Measurements from ENCODE around the gene ADARB2.

Gene ADARB2

GRCh38 chr10:1297566-1298301 lies 439.6 kb downstream of the ADARB2 start:
- no peak for DNase-seq (ENCODE audit: low spot score)
- no peaks in the 10 kb centered on the region for H3K9me3 ChIP-seq (ENCODE audit: severe bottlenecking)
- no peaks in the 10 kb centered on the region for H3K36me3 ChIP-seq (ENCODE audit: low read depth)
- H3K27ac ChIP-seq (ENCODE audit: poor library complexity, severe bottlenecking) = no peak overlapping the region
- H3K4me1 ChIP-seq (ENCODE audit: insufficient read depth, poor library complexity, severe bottlenecking) = no peaks in the 10 kb centered on the region
- H3K27me3 ChIP-seq (ENCODE audit: insufficient read depth, poor library complexity, severe bottlenecking) = peaks cover 3% of the 10 kb centered on the region
- no peak for ATAC-seq (ENCODE audit: low read depth)
- no peak overlapping the region for H3K4me3 ChIP-seq (ENCODE audit: severe bottlenecking)
- TF ChIP-seq CTCF (IDR thresholded peaks at IDR 0.05; ENCODE audit: poor library complexity, severe bottlenecking) = peak; percentile 16

GRCh38 chr10:1295756-1296480 lies 441.4 kb downstream of the ADARB2 start:
- Histone ChIP-seq H3K27me3 (ENCODE audit: insufficient read depth, poor library complexity, severe bottlenecking) (peaks cover 3% of the 10 kb centered on the region), H3K4me1 (ENCODE audit: insufficient read depth, poor library complexity, severe bottlenecking) (no peaks in the 10 kb centered on the region), H3K9me3 (ENCODE audit: severe bottlenecking) (no peaks in the 10 kb centered on the region), H3K4me3 (ENCODE audit: severe bottlenecking) (no peak overlapping the region), H3K36me3 (ENCODE audit: low read depth) (no peaks in the 10 kb centered on the region), H3K27ac (ENCODE audit: poor library complexity, severe bottlenecking) (no peak overlapping the region)
- no peak for TF ChIP-seq CTCF (IDR thresholded peaks at IDR 0.05; ENCODE audit: poor library complexity, severe bottlenecking)
- ATAC-seq (ENCODE audit: low read depth) (no peak), DNase-seq (ENCODE audit: low spot score) (no peak)

- ATAC-seq (ENCODE audit: low read depth) = no peak
- Histone ChIP-seq H3K27ac (ENCODE audit: poor library complexity, severe bottlenecking) (no peak overlapping the region), H3K27me3 (ENCODE audit: insufficient read depth, poor library complexity, severe bottlenecking) (no peaks in the 10 kb centered on the region), H3K4me1 (ENCODE audit: insufficient read depth, poor library complexity, severe bottlenecking) (peaks cover 6% of the 10 kb centered on the region), H3K9me3 (ENCODE audit: severe bottlenecking) (no peaks in the 10 kb centered on the region), H3K4me3 (ENCODE audit: severe bottlenecking) (no peak overlapping the region), H3K36me3 (ENCODE audit: low read depth) (no peaks in the 10 kb centered on the region)
- no peak for TF ChIP-seq CTCF (IDR thresholded peaks at IDR 0.05; ENCODE audit: poor library complexity, severe bottlenecking)
- DNase-seq (ENCODE audit: low spot score) = no peak
Measured at GRCh38 chr10:1294748-1295147, 442.6 kb downstream of the ADARB2 start.

- DNase-seq (ENCODE audit: low spot score) (no peak), ATAC-seq (ENCODE audit: low read depth) (no peak)
- Histone ChIP-seq H3K36me3 (ENCODE audit: low read depth) (no peaks in the 10 kb centered on the region), H3K4me1 (ENCODE audit: insufficient read depth, poor library complexity, severe bottlenecking) (peaks cover 15% of the 10 kb centered on the region), H3K4me3 (ENCODE audit: severe bottlenecking) (no peak overlapping the region), H3K27ac (ENCODE audit: poor library complexity, severe bottlenecking) (no peak overlapping the region), H3K9me3 (ENCODE audit: severe bottlenecking) (no peaks in the 10 kb centered on the region), H3K27me3 (ENCODE audit: insufficient read depth, poor library complexity, severe bottlenecking) (no peaks in the 10 kb centered on the region)
- no peak for TF ChIP-seq CTCF (IDR thresholded peaks at IDR 0.05; ENCODE audit: poor library complexity, severe bottlenecking)
Measured at GRCh38 chr10:1293636-1294435, 443.5 kb downstream of the ADARB2 start.

All from RWPE2 (cell line).